Renal pelvis (tissue), 3 donors: ENCODE data around the gene RPS19. TPM values are rescaled to one million over a fixed set of nuclear protein-coding genes. Genes with fewer than 3 reads are reported as not detected.

Source experiments
- polyA plus RNA-seq, 3 donors: library from polyadenylated mRNA; unstranded; fragments of 120-200 nt; gene quantifications; one replicate each; pipeline ENCODE4 v1.2.1, GENCODE V29; 2013; ENCODE audit not compliant: insufficient read length in 3 of 3

RPS19 gene
- polyA plus RNA-seq, 3 donors = 1,296 to 1,888 (median 1,672) TPM

Other genes with a start within 250 kb of the RPS19 start
- gene CEACAM4, start 233.2 kb upstream of the RPS19 start, polyA plus RNA-seq = under 1 TPM in 2 of 3 donors, not detected in 1; 0.13 to 0.18 TPM
- not detected for gene CEACAM7, start 172.0 kb upstream of the RPS19 start, polyA plus RNA-seq
- gene CEACAM5, start 151.6 kb upstream of the RPS19 start, polyA plus RNA-seq = under 1 TPM in 2 of 3 donors, not detected in 1; 0.13 to 0.14 TPM
- under 1 TPM; 0.17 to 0.35 (median 0.31) TPM for gene CEACAM6, start 104.7 kb upstream of the RPS19 start, polyA plus RNA-seq
- gene CEACAM3, start 63.7 kb upstream of the RPS19 start, polyA plus RNA-seq = under 1 TPM in 2 of 3 donors, not detected in 1; 0.12 to 0.23 TPM
- not detected for gene LYPD4, start 15.6 kb upstream of the RPS19 start, polyA plus RNA-seq
- not detected for gene DMRTC2, start 15.2 kb upstream of the RPS19 start, polyA plus RNA-seq
- 1 to 10 TPM in 1 of 3 donors, under 1 TPM in 2; 0.39 to 1.1 (median 0.81) TPM for gene CD79A, start 17.0 kb downstream of the RPS19 start, polyA plus RNA-seq
- 10 to 100 TPM; 51.4 to 61.0 (median 54.1) TPM for gene ARHGEF1, start 22.9 kb downstream of the RPS19 start, polyA plus RNA-seq
- under 1 TPM in 1 of 3 donors, not detected in 2; 0.09 TPM for gene ERFL, start 68.2 kb downstream of the RPS19 start, polyA plus RNA-seq
- 10 to 100 TPM; 80.8 to 91.6 (median 82.6) TPM for gene RABAC1, start 99.1 kb downstream of the RPS19 start, polyA plus RNA-seq
- gene ATP1A3, start 134.0 kb downstream of the RPS19 start, polyA plus RNA-seq = 1 to 10 TPM in 1 of 3 donors, under 1 TPM in 2; 0.10 to 1.4 (median 0.65) TPM
- 10 to 100 TPM; 24.1 to 30.6 (median 30.5) TPM for gene GRIK5, start 210.0 kb downstream of the RPS19 start, polyA plus RNA-seq
- gene ZNF574, start 215.9 kb downstream of the RPS19 start, polyA plus RNA-seq = 10 to 100 TPM; 16.2 to 21.0 (median 20.6) TPM